ENCODE data around the gene BICC1.

The BICC1 gene

GRCh38 chr10:58544135-58544534 lies 31.5 kb downstream of the BICC1 start:
- Mint-ChIP-seq H3K4me1 (no peaks in the 10 kb centered on the region), H3K27ac (no peak overlapping the region), H3K36me3 (no peaks in the 10 kb centered on the region), H3K4me3 (no peak overlapping the region), H3K27me3 (no peaks in the 10 kb centered on the region), H3K9me3 (peaks cover 2% of the 10 kb centered on the region)
- no peak for ATAC-seq

GRCh38 chr10:58545427-58545826 lies 32.8 kb downstream of the BICC1 start:
- Mint-ChIP-seq H3K4me3 (no peak overlapping the region), H3K36me3 (no peaks in the 10 kb centered on the region), H3K4me1 (no peaks in the 10 kb centered on the region), H3K9me3 (no peaks in the 10 kb centered on the region), H3K27me3 (no peaks in the 10 kb centered on the region), H3K27ac (no peak overlapping the region)
- ATAC-seq: no peak

GRCh38 chr10:58546137-58546536 lies 33.5 kb downstream of the BICC1 start:
- H3K27me3 Mint-ChIP-seq: no peaks in the 10 kb centered on the region
- H3K9me3 Mint-ChIP-seq: no peaks in the 10 kb centered on the region
- H3K4me3 Mint-ChIP-seq: no peak overlapping the region
- ATAC-seq: no peak
- H3K4me1 Mint-ChIP-seq: no peaks in the 10 kb centered on the region
- H3K36me3 Mint-ChIP-seq: no peaks in the 10 kb centered on the region
- no peak overlapping the region for H3K27ac Mint-ChIP-seq

DNA sequence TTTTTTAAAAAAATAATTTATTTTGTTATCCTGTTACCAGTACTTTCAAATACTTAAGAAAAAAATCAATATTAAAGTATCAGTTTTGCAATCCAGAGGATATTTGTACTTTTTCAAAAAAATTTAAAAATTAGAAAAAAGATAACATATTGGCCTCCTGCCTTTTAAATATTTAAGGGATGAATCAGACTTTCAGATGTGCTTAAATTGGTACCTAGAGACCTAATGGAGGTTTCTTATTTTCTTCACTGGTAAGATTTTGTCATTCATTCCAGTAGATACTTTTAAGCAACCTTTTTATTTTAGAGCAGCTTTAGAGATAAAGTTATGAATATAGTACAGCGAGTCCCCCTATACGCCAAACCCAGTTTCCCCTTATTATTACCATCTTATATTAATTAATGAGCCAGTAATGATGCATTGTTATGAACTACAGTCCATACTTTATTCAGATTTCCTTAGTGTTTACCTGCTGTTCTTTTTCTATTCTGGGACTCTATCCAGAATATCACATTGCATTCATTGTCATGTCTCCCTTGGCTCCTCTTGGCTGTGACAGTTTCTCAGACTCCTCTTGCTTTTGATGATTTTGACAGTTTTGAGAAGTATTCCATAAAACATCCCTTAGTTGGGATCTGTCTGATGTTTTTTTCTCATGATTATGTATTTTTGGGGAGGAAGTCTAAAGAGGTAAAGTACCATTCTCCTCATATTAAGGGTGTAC lies 34.2 kb downstream of the BICC1 start:
- Mint-ChIP-seq H3K36me3 (no peaks in the 10 kb centered on the region), H3K27ac (no peak overlapping the region), H3K27me3 (no peaks in the 10 kb centered on the region), H3K9me3 (no peaks in the 10 kb centered on the region), H3K4me1 (no peaks in the 10 kb centered on the region), H3K4me3 (no peak overlapping the region)
- ATAC-seq: no peak

DNA sequence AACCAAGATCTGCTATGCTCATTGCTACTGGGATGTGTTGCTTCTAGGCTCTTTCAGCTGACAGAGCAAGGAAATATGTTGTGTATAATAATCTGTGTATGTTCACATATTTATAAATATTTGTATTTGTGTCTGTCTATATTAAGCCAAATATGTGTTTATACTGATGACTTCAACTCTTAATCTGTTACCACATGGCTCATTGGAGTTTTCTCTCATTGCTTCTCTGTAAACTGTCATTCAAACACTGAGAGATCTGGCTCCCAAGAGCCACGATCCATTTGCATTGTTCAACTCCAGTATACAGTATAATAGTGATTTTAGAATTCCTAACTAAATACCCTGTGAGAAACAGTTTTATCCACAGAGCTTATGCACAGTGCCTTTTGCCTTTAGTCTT lies 35.3 kb downstream of the BICC1 start:
- Mint-ChIP-seq H3K27ac (no peak overlapping the region), H3K4me3 (no peak overlapping the region), H3K27me3 (no peaks in the 10 kb centered on the region), H3K36me3 (no peaks in the 10 kb centered on the region), H3K9me3 (no peaks in the 10 kb centered on the region), H3K4me1 (no peaks in the 10 kb centered on the region)
- no peak for ATAC-seq

- Mint-ChIP-seq H3K4me3 (no peak overlapping the region), H3K9me3 (no peaks in the 10 kb centered on the region), H3K4me1 (no peaks in the 10 kb centered on the region), H3K27me3 (no peaks in the 10 kb centered on the region), H3K27ac (no peak overlapping the region), H3K36me3 (no peaks in the 10 kb centered on the region)
- ATAC-seq: no peak
Measured at GRCh38 chr10:58554316-58554715, 41.6 kb downstream of the BICC1 start.

DNA sequence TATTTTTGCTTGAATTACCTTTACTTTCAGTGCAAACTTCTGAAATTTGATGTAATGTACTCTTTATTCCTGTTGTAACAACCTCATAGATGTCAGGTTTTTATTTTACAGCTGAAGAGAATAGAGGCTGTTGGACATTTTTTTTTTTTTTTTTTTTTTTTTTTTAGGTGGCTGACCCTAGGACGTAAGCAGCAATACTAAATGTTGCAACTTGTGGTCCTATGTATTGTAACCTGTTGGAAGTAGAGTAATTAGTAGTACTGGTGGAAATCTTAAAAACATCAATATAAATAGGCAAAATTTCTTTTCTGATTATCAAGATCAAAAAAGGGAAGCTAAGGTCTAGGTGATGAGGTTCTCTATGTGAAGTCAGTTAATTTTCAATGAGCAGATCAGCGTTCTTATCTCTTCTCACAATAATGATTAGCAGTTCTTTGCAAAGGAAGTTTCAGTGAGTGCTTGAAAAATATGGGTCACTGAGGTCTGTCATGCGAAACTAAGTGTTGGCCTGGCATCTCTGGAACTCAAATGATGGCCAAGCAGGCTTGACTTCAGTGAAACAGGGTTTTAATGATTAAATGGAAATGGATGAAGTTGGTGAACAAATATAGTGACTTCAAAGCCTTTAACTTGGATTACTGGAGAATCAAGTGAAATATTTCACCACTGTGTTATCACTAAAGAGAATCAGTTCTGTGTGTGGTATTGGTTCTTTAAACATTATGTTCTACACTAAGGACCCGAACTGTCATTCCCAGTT lies 42.7 kb downstream of the BICC1 start:
- no peak for ATAC-seq
- H3K4me3 Mint-ChIP-seq: no peak overlapping the region
- H3K27ac Mint-ChIP-seq: no peak overlapping the region
- H3K27me3 Mint-ChIP-seq: no peaks in the 10 kb centered on the region
- H3K9me3 Mint-ChIP-seq: peaks cover 8% of the 10 kb centered on the region
- no peaks in the 10 kb centered on the region for H3K4me1 Mint-ChIP-seq
- H3K36me3 Mint-ChIP-seq: no peaks in the 10 kb centered on the region

DNA sequence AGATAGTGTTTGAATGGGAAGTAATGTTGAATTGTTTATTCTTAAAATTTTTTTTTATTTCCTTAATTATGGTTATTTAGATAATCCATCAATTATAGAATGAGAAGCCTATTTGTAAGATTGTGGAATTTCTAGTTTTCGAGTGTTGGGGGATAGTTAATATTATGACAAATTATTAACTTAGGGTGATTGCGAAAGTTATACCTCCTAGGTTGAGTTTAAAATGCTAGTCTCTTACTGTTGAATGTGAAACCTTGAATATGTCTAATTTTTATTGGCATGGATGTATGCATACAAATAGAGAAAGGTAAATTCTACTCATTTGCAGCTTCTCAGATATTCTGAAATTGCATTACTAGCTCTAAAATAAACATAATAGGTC lies 43.2 kb downstream of the BICC1 start:
- no peaks in the 10 kb centered on the region for H3K4me1 Mint-ChIP-seq
- H3K27me3 Mint-ChIP-seq: no peaks in the 10 kb centered on the region

GRCh38 chr10:58556516-58557165 lies 44.0 kb downstream of the BICC1 start:
- no peaks in the 10 kb centered on the region for H3K36me3 Mint-ChIP-seq
- ATAC-seq: no peak
- no peaks in the 10 kb centered on the region for H3K27me3 Mint-ChIP-seq
- H3K27ac Mint-ChIP-seq: no peak overlapping the region
- H3K4me1 Mint-ChIP-seq: no peaks in the 10 kb centered on the region
- no peak overlapping the region for H3K4me3 Mint-ChIP-seq
- peaks cover 14% of the 10 kb centered on the region for H3K9me3 Mint-ChIP-seq

More for the DNA sequence above, 43.2 kb downstream of the BICC1 start:
- peaks cover 9% of the 10 kb centered on the region for H3K9me3 Mint-ChIP-seq
- H3K27ac Mint-ChIP-seq: no peak overlapping the region
- H3K36me3 Mint-ChIP-seq: no peaks in the 10 kb centered on the region
- H3K4me3 Mint-ChIP-seq: no peak overlapping the region
- no peak for ATAC-seq

GRCh38 chr10:58557714-58558113 lies 45.0 kb downstream of the BICC1 start:
- Mint-ChIP-seq H3K4me3 (no peak overlapping the region), H3K27ac (no peak overlapping the region), H3K27me3 (no peaks in the 10 kb centered on the region), H3K36me3 (no peaks in the 10 kb centered on the region), H3K9me3 (peaks cover 23% of the 10 kb centered on the region), H3K4me1 (no peaks in the 10 kb centered on the region)
- no peak for ATAC-seq

- Mint-ChIP-seq H3K9me3 (peaks cover 24% of the 10 kb centered on the region), H3K27me3 (no peaks in the 10 kb centered on the region), H3K36me3 (no peaks in the 10 kb centered on the region), H3K4me1 (no peaks in the 10 kb centered on the region), H3K4me3 (no peak overlapping the region), H3K27ac (no peak overlapping the region)
- no peak for ATAC-seq
Measured at GRCh38 chr10:58560068-58560467, 47.4 kb downstream of the BICC1 start.

- Mint-ChIP-seq H3K9me3 (peaks cover 19% of the 10 kb centered on the region), H3K4me1 (no peaks in the 10 kb centered on the region), H3K4me3 (no peak overlapping the region), H3K27me3 (no peaks in the 10 kb centered on the region), H3K27ac (no peak overlapping the region), H3K36me3 (no peaks in the 10 kb centered on the region)
- ATAC-seq: no peak
Measured at GRCh38 chr10:58565271-58565670, 52.6 kb downstream of the BICC1 start.

GRCh38 chr10:58567652-58568051 lies 55.0 kb downstream of the BICC1 start:
- Mint-ChIP-seq H3K27ac (no peak overlapping the region), H3K9me3 (peaks cover 4% of the 10 kb centered on the region), H3K36me3 (no peaks in the 10 kb centered on the region), H3K4me3 (no peak overlapping the region), H3K27me3 (no peaks in the 10 kb centered on the region), H3K4me1 (no peaks in the 10 kb centered on the region)
- no peak for ATAC-seq

GRCh38 chr10:58568428-58568935 lies 55.8 kb downstream of the BICC1 start:
- Mint-ChIP-seq H3K4me1 (no peaks in the 10 kb centered on the region), H3K27ac (no peak overlapping the region), H3K36me3 (no peaks in the 10 kb centered on the region), H3K4me3 (no peak overlapping the region), H3K9me3 (peaks cover 3% of the 10 kb centered on the region), H3K27me3 (no peaks in the 10 kb centered on the region)
- no peak for ATAC-seq

DNA sequence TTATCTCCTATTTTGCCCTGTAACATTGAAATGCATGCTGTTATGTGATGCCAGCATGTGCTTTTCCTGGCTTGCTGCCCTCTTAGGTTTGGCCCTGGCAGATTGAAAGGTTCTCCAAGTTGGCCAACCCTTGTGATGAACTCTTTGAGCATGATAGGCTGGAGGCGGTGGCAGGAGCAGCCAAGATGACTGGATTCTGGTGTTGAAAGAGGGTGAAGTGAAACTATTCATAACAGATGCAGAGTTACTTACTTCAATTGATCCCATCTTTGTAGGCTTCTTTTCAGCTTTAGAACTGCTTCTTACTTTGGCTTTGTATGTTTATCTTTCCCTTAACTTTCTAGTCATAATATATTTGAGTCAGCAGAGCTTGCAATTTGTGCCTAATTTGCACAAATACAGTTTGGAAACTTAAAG lies 57.6 kb downstream of the BICC1 start:
- Mint-ChIP-seq H3K27me3 (no peaks in the 10 kb centered on the region), H3K36me3 (no peaks in the 10 kb centered on the region), H3K4me1 (no peaks in the 10 kb centered on the region), H3K9me3 (peaks cover 3% of the 10 kb centered on the region), H3K4me3 (no peak overlapping the region), H3K27ac (no peak overlapping the region)
- ATAC-seq: no peak
